Measurements from ENCODE around the gene CFAP46.
"Not testable (repeated sequence)": the region's sequence is repeated elsewhere in the genome, so short reads cannot be mapped to it uniquely, and the experiment has no call there.

The CFAP46 gene

GRCh38 chr10:132803416-132804210, 138.8 kb downstream of the CFAP46 start:
- FAIRE-seq, result no peak

GRCh38 chr10:132802694-132803320, 139.6 kb downstream of the CFAP46 start:
- FAIRE-seq, result no peak

GRCh38 chr10:132802048-132802447, 140.3 kb downstream of the CFAP46 start:
- no peak for FAIRE-seq

- no peak for FAIRE-seq
Observed at GRCh38 chr10:132799865-132800264, 142.5 kb downstream of the CFAP46 start.

- FAIRE-seq, result no peak
Observed at GRCh38 chr10:132798876-132799275, 143.5 kb downstream of the CFAP46 start.

GRCh38 chr10:132798403-132798802, 144.0 kb downstream of the CFAP46 start:
- no peak for FAIRE-seq

GRCh38 chr10:132797986-132798385, 144.4 kb downstream of the CFAP46 start:
- FAIRE-seq, result not testable (repeated sequence)

GRCh38 chr10:132796846-132797245, 145.5 kb downstream of the CFAP46 start:
- FAIRE-seq, result no peak

GRCh38 chr10:132793871-132794849, 148.2 kb downstream of the CFAP46 start:
- no peak for FAIRE-seq

- FAIRE-seq, result no peak
Observed at GRCh38 chr10:132793213-132793612, 149.2 kb downstream of the CFAP46 start.

GRCh38 chr10:132792796-132793195, 149.6 kb downstream of the CFAP46 start:
- no peak for FAIRE-seq

GRCh38 chr10:132792099-132792498, 150.3 kb downstream of the CFAP46 start:
- not testable (repeated sequence) for FAIRE-seq

- no peak for FAIRE-seq
Observed at GRCh38 chr10:132790934-132791829, 151.2 kb downstream of the CFAP46 start.

- FAIRE-seq, result no peak
Observed at GRCh38 chr10:132790470-132790869, 151.9 kb downstream of the CFAP46 start.

- no peak for FAIRE-seq
Observed at GRCh38 chr10:132789659-132790148, 152.7 kb downstream of the CFAP46 start.

- no peak for FAIRE-seq
Observed at GRCh38 chr10:132788831-132789219, 153.5 kb downstream of the CFAP46 start.

GRCh38 chr10:132788180-132788830, 154.1 kb downstream of the CFAP46 start:
- no peak for FAIRE-seq

GRCh38 chr10:132787495-132788179, 154.7 kb downstream of the CFAP46 start:
- no peak for FAIRE-seq

- no peak for FAIRE-seq
Observed at GRCh38 chr10:132786884-132787494, 155.4 kb downstream of the CFAP46 start.

- FAIRE-seq, result no peak
Observed at GRCh38 chr10:132786476-132786883, 155.9 kb downstream of the CFAP46 start.

All from G401.6 (cell line).